Panc1 (cell line): ENCODE data around the gene IFTAP.

Source experiments
- POLR2AphosphoS5 ChIP-seq: IDR thresholded peaks from 2 replicates; pipeline ENCODE4 v1.6.1; 2012; ENCODE audit warnings: mild to moderate bottlenecking, low read depth, low read length, moderate library complexity
- SIN3A ChIP-seq: IDR thresholded peaks from 2 replicates; pipeline ENCODE4 v1.6.1; 2012; ENCODE audit warnings: low read depth, mild to moderate bottlenecking, low read length, moderate library complexity, borderline replicate concordance; ENCODE audit not compliant: insufficient read depth
- TCF7L2 ChIP-seq: IDR thresholded peaks from 2 replicates; pipeline ENCODE4 v1.6.1; 2011; ENCODE audit warnings: mild to moderate bottlenecking, low read depth, low read length, inconsistent platforms
- TF ChIP-seq, protein P1 (sequence below): fragments of 450-650 bp; IDR thresholded peaks from 2 replicates; pipeline ENCODE4 v1.5.1; 2017; ENCODE audit warnings: mild to moderate bottlenecking
- TF ChIP-seq, protein P2 (sequence below), 2 experiments: IDR thresholded peaks; 2 replicates each; pipeline ENCODE4 v1.6.1; 2011 to 2012; ENCODE audit warnings: low read depth in 2 of 2, control low read depth in 1 of 2, low read length in 1 of 2, mild to moderate bottlenecking in 1 of 2, moderate library complexity in 1 of 2; ENCODE audit not compliant: insufficient read depth in 1 of 2

DNA sequence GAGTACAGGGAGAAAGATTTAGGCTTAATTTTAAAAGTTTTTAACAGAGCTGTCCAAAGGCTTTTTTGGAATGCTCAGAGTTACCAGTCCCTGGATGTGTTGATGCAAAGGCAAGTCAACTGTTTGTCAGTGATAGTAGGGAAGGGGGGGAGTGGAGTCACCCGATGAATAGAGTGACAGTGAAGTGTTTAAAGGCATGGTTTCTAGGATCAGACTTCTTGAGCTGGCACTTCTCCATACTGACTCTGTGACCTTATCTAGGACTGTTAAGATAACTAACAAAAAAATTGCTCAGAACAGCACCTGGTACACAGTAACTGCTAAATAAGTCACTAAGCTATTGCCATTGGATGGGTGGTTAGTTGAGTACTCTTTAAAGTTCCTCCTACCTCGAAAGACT, 15.1 kb downstream of the IFTAP start:
- TF ChIP-seq, protein P1, sequence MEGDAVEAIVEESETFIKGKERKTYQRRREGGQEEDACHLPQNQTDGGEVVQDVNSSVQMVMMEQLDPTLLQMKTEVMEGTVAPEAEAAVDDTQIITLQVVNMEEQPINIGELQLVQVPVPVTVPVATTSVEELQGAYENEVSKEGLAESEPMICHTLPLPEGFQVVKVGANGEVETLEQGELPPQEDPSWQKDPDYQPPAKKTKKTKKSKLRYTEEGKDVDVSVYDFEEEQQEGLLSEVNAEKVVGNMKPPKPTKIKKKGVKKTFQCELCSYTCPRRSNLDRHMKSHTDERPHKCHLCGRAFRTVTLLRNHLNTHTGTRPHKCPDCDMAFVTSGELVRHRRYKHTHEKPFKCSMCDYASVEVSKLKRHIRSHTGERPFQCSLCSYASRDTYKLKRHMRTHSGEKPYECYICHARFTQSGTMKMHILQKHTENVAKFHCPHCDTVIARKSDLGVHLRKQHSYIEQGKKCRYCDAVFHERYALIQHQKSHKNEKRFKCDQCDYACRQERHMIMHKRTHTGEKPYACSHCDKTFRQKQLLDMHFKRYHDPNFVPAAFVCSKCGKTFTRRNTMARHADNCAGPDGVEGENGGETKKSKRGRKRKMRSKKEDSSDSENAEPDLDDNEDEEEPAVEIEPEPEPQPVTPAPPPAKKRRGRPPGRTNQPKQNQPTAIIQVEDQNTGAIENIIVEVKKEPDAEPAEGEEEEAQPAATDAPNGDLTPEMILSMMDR = no peak
- TF ChIP-seq POLR2AphosphoS5 (no peak), TCF7L2 (no peak), SIN3A (no peak)
- TF ChIP-seq, protein P2, sequence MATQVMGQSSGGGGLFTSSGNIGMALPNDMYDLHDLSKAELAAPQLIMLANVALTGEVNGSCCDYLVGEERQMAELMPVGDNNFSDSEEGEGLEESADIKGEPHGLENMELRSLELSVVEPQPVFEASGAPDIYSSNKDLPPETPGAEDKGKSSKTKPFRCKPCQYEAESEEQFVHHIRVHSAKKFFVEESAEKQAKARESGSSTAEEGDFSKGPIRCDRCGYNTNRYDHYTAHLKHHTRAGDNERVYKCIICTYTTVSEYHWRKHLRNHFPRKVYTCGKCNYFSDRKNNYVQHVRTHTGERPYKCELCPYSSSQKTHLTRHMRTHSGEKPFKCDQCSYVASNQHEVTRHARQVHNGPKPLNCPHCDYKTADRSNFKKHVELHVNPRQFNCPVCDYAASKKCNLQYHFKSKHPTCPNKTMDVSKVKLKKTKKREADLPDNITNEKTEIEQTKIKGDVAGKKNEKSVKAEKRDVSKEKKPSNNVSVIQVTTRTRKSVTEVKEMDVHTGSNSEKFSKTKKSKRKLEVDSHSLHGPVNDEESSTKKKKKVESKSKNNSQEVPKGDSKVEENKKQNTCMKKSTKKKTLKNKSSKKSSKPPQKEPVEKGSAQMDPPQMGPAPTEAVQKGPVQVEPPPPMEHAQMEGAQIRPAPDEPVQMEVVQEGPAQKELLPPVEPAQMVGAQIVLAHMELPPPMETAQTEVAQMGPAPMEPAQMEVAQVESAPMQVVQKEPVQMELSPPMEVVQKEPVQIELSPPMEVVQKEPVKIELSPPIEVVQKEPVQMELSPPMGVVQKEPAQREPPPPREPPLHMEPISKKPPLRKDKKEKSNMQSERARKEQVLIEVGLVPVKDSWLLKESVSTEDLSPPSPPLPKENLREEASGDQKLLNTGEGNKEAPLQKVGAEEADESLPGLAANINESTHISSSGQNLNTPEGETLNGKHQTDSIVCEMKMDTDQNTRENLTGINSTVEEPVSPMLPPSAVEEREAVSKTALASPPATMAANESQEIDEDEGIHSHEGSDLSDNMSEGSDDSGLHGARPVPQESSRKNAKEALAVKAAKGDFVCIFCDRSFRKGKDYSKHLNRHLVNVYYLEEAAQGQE (IDR thresholded peaks at IDR 0.05; ENCODE audit: insufficient read depth in 1 of 2, low read depth in 2 of 2, low read length in 1 of 2) = no peak
